ENCODE data around the gene KRTAP10-2. TPM values are rescaled to one million over a fixed set of nuclear protein-coding genes. Genes with fewer than 3 reads are reported as not detected.
A peak's percentile ranks its signal among the peaks of the same experiment; 100 is the strongest.

KRTAP10-2 gene
- total and polyA plus RNA-seq, 11 donors, result not detected

- no peaks in the 10 kb centered on the region for H3K4me1 ChIP-seq
- H3K9me3 ChIP-seq, result no peaks in the 10 kb centered on the region
- H3K4me3 ChIP-seq, result no peak overlapping the region
- 89 to 91% (median 90%) methylated on average over 15 to 21 of the region's 21 CpGs for WGBS, 4 donors
- H3K27ac ChIP-seq, result no peak overlapping the region
- H3K27me3 ChIP-seq, result peaks cover 0 to 13% (median 0%) of the 10 kb centered on the region in 9 donors
- no peaks in the 10 kb centered on the region for H3K36me3 ChIP-seq
- TF ChIP-seq CTCF (IDR thresholded peaks at IDR 0.05) (no peak), POLR2A (IDR thresholded peaks at IDR 0.05) (no peak)
- ATAC-seq (no peak), DNase-seq (peak in 1 of 5 donors; percentile 22)
- intact Hi-C loops (cut with DNase I), result no loop called here
These were observed 17.2 kb downstream of the KRTAP10-2 start for GRCh38 chr21:44533891-44534627.

DNA sequence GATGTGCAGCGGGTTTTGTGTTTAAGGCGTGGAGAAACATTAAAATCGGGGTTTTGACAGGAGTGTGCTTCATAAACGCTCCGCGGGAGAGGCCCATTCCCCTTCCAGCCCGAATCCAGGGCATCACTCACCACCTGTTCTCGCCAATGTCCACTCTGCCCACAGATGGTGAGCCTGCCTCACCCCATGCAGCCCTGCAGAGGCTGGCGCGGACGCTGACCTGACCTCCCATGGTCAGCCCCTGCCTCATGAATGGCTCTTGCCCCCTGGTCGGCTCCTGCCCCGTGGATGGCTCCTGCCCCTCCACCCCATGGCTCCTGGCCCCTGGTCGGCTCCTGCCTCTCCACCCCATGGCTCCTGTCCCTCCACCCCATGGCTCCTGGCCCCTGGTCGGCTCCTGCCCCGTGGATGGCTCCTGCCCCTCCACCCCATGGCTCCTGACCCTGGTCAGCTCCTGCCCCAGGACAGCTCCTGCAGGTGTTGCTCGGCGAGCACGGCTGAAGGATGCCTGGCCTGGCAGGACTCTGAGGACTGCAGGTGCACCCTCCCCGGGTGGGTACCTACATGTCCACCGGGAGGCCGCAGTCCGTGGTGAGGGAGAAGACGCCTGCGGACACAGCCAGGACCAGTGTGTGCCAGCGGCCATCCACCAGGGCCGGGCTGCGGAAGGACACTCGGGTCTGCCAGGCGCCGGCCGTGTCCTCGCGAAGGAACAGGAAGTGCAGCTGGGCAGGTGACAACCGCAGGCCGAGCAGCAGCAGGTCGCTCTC lies 18.0 kb downstream of the KRTAP10-2 start:
- Histone ChIP-seq H3K9me3 (no peaks in the 10 kb centered on the region), H3K27me3 (peaks cover 0 to 13% (median 0%) of the 10 kb centered on the region in 9 donors), H3K36me3 (no peaks in the 10 kb centered on the region), H3K27ac (no peak overlapping the region), H3K4me1 (no peaks in the 10 kb centered on the region), H3K4me3 (no peak overlapping the region)
- no peak for ATAC-seq
- TF ChIP-seq POLR2A (IDR thresholded peaks at IDR 0.05), result no peak
- intact Hi-C loops (cut with DNase I), result no loop called here
- DNase-seq, result peak in 2 of 5 donors; percentile 13 to 23
- 87 to 91% (median 90%) methylated on average over 32 to 37 of the region's 37 CpGs for WGBS, 4 donors

- no peaks in the 10 kb centered on the region for H3K4me1 ChIP-seq
- ATAC-seq (no peak), DNase-seq (peak in 1 of 5 donors; percentile 25)
- WGBS, 4 donors, result 84 to 90% (median 87%) methylated on average over 16 of the region's 16 CpGs
- intact Hi-C loops (cut with DNase I), result no loop called here
- H3K9me3 ChIP-seq, result no peaks in the 10 kb centered on the region
- H3K36me3 ChIP-seq, result no peaks in the 10 kb centered on the region
- TF ChIP-seq POLR2A (IDR thresholded peaks at IDR 0.05) (no peak), CTCF (IDR thresholded peaks at IDR 0.05) (no peak)
- peaks cover 0 to 13% (median 0%) of the 10 kb centered on the region in 9 donors for H3K27me3 ChIP-seq
- H3K4me3 ChIP-seq, result no peak overlapping the region
- H3K27ac ChIP-seq, result no peak overlapping the region
These were observed 18.6 kb downstream of the KRTAP10-2 start for GRCh38 chr21:44532712-44533111.

GRCh38 chr21:44531606-44532564 lies 19.4 kb downstream of the KRTAP10-2 start:
- no peaks in the 10 kb centered on the region for H3K9me3 ChIP-seq
- H3K27ac ChIP-seq, result no peak overlapping the region
- intact Hi-C loops (cut with DNase I), result no loop called here
- ATAC-seq (no peak), DNase-seq (peak in 3 of 5 donors; percentile 15 to 38 (median 17))
- peaks cover 0 to 13% (median 0%) of the 10 kb centered on the region in 9 donors for H3K27me3 ChIP-seq
- no peaks in the 10 kb centered on the region for H3K36me3 ChIP-seq
- H3K4me1 ChIP-seq, result no peaks in the 10 kb centered on the region
- 76 to 82% (median 79%) methylated on average over 16 to 30 of the region's 30 CpGs for WGBS, 4 donors
- TF ChIP-seq POLR2A (IDR thresholded peaks at IDR 0.05), result no peak
- no peak for TF ChIP-seq CTCF (IDR thresholded peaks at IDR 0.05)
- H3K4me3 ChIP-seq, result no peak overlapping the region

All from heart left ventricle (tissue), 16 donors.